Measurements from ENCODE around the gene RAB4A.

RAB4A gene

GRCh38 chr1:229334269-229334668 lies 63.4 kb downstream of the RAB4A start:
- DNase-seq (ENCODE audit: low spot score) (no peak), FAIRE-seq (no peak)

- no peak for FAIRE-seq
- no peak for DNase-seq (ENCODE audit: low spot score)
Observed at GRCh38 chr1:229334716-229335115, 63.8 kb downstream of the RAB4A start.

GRCh38 chr1:229336345-229336744 lies 65.4 kb downstream of the RAB4A start:
- FAIRE-seq: no peak
- no peak for DNase-seq (ENCODE audit: low spot score)

DNA sequence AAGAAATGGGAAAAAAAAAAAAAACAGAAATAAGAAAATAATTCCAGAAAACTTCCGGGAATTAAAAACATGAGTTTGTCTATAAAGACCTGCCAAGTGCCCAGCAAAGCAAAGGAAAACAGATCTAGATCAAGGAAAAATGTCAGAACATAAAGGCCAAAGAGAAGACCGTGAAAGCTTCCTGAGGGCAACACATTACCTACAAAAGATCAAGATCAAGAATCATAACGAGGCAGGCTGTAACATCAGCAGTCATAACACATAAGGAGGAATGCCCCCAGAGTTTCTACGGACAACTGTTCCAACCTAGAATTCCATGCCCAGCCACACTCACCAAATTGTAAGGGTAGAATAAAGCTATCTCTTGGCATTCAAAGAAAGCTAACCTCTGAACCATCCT lies 68.2 kb downstream of the RAB4A start:
- no peak for DNase-seq (ENCODE audit: low spot score)

DNA sequence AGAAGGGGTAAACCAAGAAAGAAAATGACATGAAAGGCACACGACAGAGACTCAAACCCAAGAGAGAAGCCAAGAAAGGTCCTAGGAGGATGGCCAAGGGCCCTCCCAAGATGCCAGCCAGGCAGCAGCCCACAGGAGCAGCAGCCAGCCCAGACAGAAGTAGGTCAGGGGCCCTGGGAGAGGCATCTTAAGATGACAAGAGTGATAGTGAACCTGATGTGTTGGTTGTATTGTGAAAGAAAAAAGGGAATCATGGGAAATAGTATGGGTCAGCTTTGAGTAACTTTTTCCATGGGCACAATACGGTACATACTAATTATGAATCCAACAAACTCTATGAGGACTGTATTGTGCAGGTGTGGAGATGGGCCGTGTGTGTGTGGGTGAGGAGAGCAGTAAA lies 68.6 kb downstream of the RAB4A start:
- no peak for FAIRE-seq
- no peak for DNase-seq (ENCODE audit: low spot score)

More for the DNA sequence above, 68.2 kb downstream of the RAB4A start:
- no peak for FAIRE-seq

DNA sequence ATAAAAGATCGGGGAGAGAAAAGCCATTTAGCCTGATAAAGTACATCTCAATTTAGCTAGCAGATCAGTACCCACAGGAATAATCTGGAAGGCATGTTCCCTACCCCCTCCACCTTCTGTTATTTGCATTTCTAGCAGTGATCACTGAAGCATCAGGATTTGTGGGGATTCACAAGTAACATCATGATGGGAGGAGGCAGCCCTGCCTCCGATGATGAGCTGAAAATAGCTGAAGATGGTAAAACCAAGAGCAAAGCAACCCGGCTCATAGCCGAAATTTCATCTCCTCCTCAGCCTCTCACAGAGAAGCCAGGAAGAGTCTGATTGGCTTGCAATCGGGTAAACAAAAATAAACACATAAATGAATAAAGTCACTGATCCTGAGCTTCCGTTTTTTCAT lies 69.6 kb downstream of the RAB4A start:
- DNase-seq (ENCODE audit: low spot score): no peak
- no peak for FAIRE-seq

GRCh38 chr1:229341774-229342655 lies 71.1 kb downstream of the RAB4A start:
- DNase-seq (ENCODE audit: low spot score): peak; percentile 90
- FAIRE-seq: no peak

GRCh38 chr1:229342656-229343569 lies 72.0 kb downstream of the RAB4A start, which contains the start of gene CCSAP:
CCSAP (minus strand) TSS chr1:229343047; CDS start chr1:229342465, 582 bp downstream.
- DNase-seq (ENCODE audit: low spot score) (peak; percentile 66), FAIRE-seq (no peak)

DNA sequence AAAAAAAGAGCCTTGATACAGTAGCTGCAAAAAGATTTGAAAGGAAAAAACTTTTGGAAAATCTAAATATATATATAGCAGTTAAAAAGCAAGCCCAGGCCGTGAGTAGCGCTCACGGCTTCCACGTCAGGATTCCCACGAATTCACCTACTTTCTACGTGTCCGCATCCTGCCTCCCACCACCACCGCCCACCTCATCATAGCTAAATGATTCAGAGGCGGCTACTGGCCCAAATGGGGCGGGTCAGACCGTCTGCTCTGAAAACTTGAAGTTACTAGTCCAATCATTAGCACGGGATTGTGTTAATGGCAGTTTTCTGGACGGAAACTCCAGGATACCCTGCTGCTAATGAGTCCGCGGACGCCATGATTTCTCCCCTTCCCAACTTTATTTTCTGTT lies 73.2 kb downstream of the RAB4A start:
- DNase-seq (ENCODE audit: low spot score) (no peak), FAIRE-seq (no peak)

DNA sequence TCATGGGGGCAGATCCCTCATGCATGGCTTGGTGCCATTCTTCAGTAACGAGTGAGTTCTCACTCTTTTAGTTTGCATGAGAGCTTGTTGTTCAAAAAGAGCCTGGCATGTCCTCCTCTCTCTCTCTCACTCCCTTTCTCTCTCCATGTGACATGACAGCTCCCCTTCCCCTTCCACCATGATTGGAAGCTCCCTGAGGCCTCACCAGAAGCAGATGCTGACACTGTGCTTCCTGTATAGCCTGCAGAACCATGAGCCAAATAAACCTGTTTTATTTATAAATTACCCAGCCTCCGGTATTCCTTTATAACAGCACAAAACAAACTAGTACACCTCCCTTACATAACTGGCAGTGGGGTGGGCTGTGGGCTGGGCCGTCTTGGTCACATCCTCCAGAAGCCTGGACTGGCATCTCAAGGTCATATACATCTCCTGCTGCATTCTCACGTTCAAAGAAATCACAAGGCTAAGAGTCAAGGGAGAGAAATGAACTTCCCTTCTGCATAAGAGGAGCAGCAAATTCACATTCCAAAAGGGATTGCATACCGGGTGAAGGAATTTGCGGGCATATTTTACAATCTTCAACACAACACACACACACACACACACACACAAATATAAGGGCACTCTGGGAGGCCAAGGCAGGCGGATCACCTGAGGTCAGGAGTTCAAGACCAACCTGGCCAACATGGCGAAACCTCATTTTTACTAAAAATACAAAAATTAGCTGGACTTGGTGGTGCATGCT lies 74.2 kb downstream of the RAB4A start:
- no peak for FAIRE-seq

DNA sequence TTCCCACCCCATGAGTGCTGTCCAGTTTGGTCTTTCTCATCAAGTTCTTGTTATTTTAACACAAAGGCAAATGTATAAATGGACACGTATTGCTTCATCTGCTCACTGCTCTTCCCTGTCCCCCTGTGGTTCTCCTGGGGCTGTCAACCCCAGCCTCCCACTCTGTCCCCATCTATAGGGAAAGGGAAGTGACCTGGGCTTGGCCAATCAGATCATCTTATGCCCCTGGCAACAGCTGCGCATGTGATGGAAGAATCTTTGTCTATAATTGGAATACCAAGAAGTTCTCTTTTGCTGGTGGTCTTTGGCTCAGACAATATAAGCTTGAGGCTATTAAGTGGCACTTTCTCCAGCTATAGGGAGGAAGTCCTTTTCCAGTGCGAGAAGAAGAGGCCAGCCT lies 76.6 kb downstream of the RAB4A start:
- FAIRE-seq: no peak
- DNase-seq (ENCODE audit: low spot score): no peak

More for the DNA sequence above, 74.2 kb downstream of the RAB4A start:
- no peak for DNase-seq (ENCODE audit: low spot score)

DNA sequence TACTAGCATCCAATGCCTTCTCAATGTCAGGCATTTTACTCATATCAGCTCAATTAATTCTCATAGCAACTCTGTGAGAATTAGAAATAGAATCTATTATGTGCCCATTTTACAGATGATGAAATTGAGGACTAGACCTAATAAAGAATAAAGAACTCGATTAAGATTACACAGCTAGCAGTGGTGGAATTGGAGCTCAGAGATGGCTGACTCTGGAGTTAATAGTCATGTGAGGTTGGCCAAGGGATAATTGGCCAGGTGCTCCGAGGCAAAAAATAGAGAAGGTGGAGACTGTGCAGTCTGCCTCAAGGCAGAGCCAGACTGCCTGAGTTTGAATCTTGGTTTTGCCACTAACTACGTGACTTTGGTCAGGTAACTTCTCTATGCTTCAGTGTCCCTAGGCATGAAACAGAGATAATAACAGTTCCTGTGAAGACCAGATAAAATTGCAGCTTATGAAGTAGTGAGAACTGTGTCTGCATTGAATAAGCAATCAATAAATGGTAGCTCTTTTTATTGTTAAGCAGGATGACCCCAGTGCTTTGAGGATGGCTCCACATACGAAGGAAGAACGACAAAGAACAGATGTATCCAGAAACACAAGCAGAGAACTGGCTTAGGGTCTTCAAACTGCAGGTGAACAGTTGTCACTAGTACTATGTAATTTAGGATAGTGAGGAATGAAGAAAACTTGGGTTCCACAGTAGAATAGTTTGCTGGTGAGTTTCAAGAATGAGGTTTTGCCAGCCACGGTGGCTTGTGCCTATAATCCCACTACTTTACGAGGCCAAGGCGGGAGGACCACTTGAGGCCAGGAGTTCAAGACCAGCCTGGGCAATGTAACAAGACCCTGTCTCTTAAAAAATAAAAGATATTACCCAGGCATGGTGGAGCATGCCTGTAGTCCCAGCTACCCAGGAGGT lies 78.8 kb downstream of the RAB4A start:
- FAIRE-seq (no peak), DNase-seq (ENCODE audit: low spot score) (no peak)

DNA sequence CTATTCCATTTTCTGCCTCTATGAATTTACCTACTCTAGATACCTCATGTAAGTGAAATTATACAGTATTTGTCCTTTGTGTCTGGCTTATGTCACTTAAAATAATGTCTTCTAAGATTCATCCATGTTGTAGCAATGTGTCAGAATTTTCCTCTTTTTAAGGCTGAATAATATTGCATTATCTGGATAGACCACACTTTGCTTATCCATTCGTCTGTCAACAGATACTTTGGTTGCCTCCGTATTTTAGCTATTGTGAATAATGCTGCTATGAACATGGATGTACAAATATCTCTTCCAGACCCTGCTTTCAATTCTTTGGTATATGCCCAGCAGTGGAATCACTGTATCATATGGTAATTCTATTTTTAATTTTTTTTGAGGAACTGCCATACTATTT lies 82.1 kb downstream of the RAB4A start:
- DNase-seq (ENCODE audit: low spot score): no peak
- FAIRE-seq: no peak

- DNase-seq (ENCODE audit: low spot score) (no peak), FAIRE-seq (no peak)
Observed at GRCh38 chr1:229354226-229354625, 83.3 kb downstream of the RAB4A start.

Data from urothelium cell line (cell line).